Endothelial cell of umbilical vein (primary cell): ENCODE data around the gene SLC12A7.

ENCODE experiments used
- EZH2 ChIP-seq: IDR thresholded peaks from 2 replicates; pipeline ENCODE4 v1.6.1; 2012; ENCODE audit warnings: borderline replicate concordance, low read depth, mild to moderate bottlenecking, moderate library complexity, low read length, inconsistent platforms; ENCODE audit not compliant: severe bottlenecking
- FOS ChIP-seq: IDR thresholded peaks from 2 replicates; pipeline ENCODE4 v1.6.1; 2011; ENCODE audit warnings: mild to moderate bottlenecking, low read length, moderate library complexity, borderline replicate concordance; ENCODE audit not compliant: insufficient read depth
- POLR2A ChIP-seq: IDR thresholded peaks from 2 replicates; pipeline ENCODE4 v1.6.1; 2012; ENCODE audit warnings: low read depth, mild to moderate bottlenecking, control low read depth, low read length
- POLR2AphosphoS5 ChIP-seq: IDR thresholded peaks from 2 replicates; pipeline ENCODE4 v1.6.1; 2012; ENCODE audit warnings: low read depth, mild to moderate bottlenecking, control low read depth, low read length, moderate library complexity; ENCODE audit not compliant: insufficient read depth
- TF ChIP-seq, protein P1 (sequence below), 2 donors: IDR thresholded peaks; 1 replicate in 1 of 2; 2 replicates in 1 of 2; pipeline ENCODE4 v1.5.1; 2011; ENCODE audit warnings: low read length in 2 of 2, mild to moderate bottlenecking in 2 of 2, moderate library complexity in 2 of 2, control low read depth in 1 of 2, inconsistent platforms in 1 of 2, low read depth in 1 of 2; ENCODE audit not compliant: insufficient read depth in 1 of 2; ENCODE audit errors: extremely low read depth in 1 of 2
- TF ChIP-seq, protein P2 (sequence below): IDR thresholded peaks from 2 replicates; pipeline ENCODE4 v1.6.1; 2011; ENCODE audit not compliant: insufficient read depth, insufficient read length

DNA sequence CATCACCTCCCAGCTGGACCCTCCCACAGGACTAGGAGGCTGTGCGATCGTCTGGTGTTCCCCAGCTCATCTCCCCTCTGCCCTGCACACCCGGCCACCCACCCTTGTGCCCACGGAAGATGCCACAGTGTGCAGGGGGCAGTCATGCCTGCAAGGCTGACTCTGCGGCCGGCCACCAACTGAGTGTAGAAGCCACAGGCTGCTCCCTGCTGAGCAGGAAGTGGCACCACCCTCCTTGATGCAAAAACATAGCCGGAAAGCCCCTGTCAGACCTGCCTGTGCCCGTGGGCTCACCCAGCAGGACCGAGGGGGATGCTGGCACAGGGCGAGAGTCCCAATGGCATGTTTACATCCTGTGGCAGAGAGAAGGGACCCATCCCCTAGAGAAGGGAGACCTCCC lies 40.3 kb upstream of the SLC12A7 start:
- TF ChIP-seq, protein P1, sequence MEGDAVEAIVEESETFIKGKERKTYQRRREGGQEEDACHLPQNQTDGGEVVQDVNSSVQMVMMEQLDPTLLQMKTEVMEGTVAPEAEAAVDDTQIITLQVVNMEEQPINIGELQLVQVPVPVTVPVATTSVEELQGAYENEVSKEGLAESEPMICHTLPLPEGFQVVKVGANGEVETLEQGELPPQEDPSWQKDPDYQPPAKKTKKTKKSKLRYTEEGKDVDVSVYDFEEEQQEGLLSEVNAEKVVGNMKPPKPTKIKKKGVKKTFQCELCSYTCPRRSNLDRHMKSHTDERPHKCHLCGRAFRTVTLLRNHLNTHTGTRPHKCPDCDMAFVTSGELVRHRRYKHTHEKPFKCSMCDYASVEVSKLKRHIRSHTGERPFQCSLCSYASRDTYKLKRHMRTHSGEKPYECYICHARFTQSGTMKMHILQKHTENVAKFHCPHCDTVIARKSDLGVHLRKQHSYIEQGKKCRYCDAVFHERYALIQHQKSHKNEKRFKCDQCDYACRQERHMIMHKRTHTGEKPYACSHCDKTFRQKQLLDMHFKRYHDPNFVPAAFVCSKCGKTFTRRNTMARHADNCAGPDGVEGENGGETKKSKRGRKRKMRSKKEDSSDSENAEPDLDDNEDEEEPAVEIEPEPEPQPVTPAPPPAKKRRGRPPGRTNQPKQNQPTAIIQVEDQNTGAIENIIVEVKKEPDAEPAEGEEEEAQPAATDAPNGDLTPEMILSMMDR (IDR thresholded peaks at IDR 0.05; ENCODE audit: extremely low read depth in 1 of 2, insufficient read depth in 1 of 2, low read depth in 1 of 2, low read length in 2 of 2): no peak
- TF ChIP-seq POLR2A: no peak
- TF ChIP-seq EZH2: no peak
- no peak for TF ChIP-seq FOS
- no peak for TF ChIP-seq POLR2AphosphoS5
- TF ChIP-seq, protein P2, sequence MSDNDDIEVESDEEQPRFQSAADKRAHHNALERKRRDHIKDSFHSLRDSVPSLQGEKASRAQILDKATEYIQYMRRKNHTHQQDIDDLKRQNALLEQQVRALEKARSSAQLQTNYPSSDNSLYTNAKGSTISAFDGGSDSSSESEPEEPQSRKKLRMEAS: no peak
